WTC11 (cell line): Measurements from ENCODE around the gene STON1. TPM values are rescaled to one million over a fixed set of nuclear protein-coding genes. Genes with fewer than 3 reads are reported as not detected.

Source experiments
- ATAC-seq: fragments of 200-7000 bp; cut with Tn5 transposase; 2 replicates; pipeline ENCODE4 v1.10.0; 2021; ENCODE audit warnings: mild to moderate bottlenecking, moderate library complexity
- CTCF ChIA-PET: fragments of 300-600 bp; sonication (Branson Sonifier 250); formaldehyde crosslinking; loops from one replicate; lab custom pipeline; 2021; ENCODE audit warnings: antibody characterized with exemption; lab: Charles Lee
- POLR2A ChIA-PET: fragments of 350-600 bp; sonication (Branson Sonifier 250); formaldehyde crosslinking; loops from one replicate; lab custom pipeline; 2021; ENCODE audit warnings: antibody characterized with exemption; lab: Charles Lee
- DNase-seq: peaks from one replicate; pipeline ENCODE4 v3.0.0; 2021; ENCODE audit warnings: low spot score
- H3K27ac Mint-ChIP-seq: 2 replicates; pipeline ENCODE4 v1.8.0; 2021; ENCODE audit warnings: mixed read lengths
- H3K27me3 Mint-ChIP-seq: 2 replicates; pipeline ENCODE4 v1.8.0; 2021; ENCODE audit warnings: low read depth, mild to moderate bottlenecking, moderate library complexity, mixed read lengths
- H3K36me3 Mint-ChIP-seq: 2 replicates; pipeline ENCODE4 v1.8.0; 2021; ENCODE audit warnings: mixed read lengths
- H3K4me1 Mint-ChIP-seq: 2 replicates; pipeline ENCODE4 v1.8.0; 2022; ENCODE audit warnings: mixed read lengths
- H3K4me3 Mint-ChIP-seq: 2 replicates; pipeline ENCODE4 v1.8.0; 2021; ENCODE audit warnings: mild to moderate bottlenecking, moderate library complexity, mixed read lengths
- H3K9me3 Mint-ChIP-seq: 2 replicates; pipeline ENCODE4 v1.8.0; 2021; ENCODE audit warnings: mixed read lengths
- ATF2 ChIP-seq: sonication (generic); formaldehyde crosslinking; IDR thresholded peaks from 2 replicates; pipeline ENCODE4 v1.8.1; 2022; ENCODE audit warnings: low read depth, missing genetic modification reagents, borderline replicate concordance
- ELF4 ChIP-seq: sonication (generic); formaldehyde crosslinking; IDR thresholded peaks from 2 replicates; pipeline ENCODE4 v1.8.1; 2022; ENCODE audit warnings: low read depth, mild to moderate bottlenecking, moderate library complexity, missing genetic modification reagents
- EMX1 ChIP-seq: fragments of 250-450 bp; sonication (Bioruptor Pico); IDR thresholded peaks from 2 replicates; pipeline ENCODE4 v1.8.0; 2021; ENCODE audit warnings: mild to moderate bottlenecking
- ESRRA ChIP-seq: sonication (generic); formaldehyde crosslinking; IDR thresholded peaks from 2 replicates; pipeline ENCODE4 v1.8.1; 2022; ENCODE audit warnings: mild to moderate bottlenecking, missing genetic modification reagents, borderline replicate concordance
- ETV6 ChIP-seq: sonication (generic); formaldehyde crosslinking; IDR thresholded peaks from 2 replicates; pipeline ENCODE4 v1.8.1; 2022; ENCODE audit warnings: mild to moderate bottlenecking, missing genetic modification reagents
- FOXP1 ChIP-seq: sonication (generic); formaldehyde crosslinking; IDR thresholded peaks from 2 replicates; pipeline ENCODE4 v1.8.0; 2022; ENCODE audit warnings: missing genetic modification reagents, mild to moderate bottlenecking, moderate library complexity, borderline replicate concordance
- HMGA2 ChIP-seq: fragments of 250-450 bp; sonication (Bioruptor Pico); IDR thresholded peaks from 2 replicates; pipeline ENCODE4 v1.4.0; 2021; ENCODE audit warnings: mild to moderate bottlenecking, moderate library complexity
- IRF2 ChIP-seq: sonication (generic); formaldehyde crosslinking; IDR thresholded peaks from 2 replicates; pipeline ENCODE4 v1.8.0; 2022; ENCODE audit warnings: low read depth, missing genetic modification reagents, borderline replicate concordance
- PREB ChIP-seq: sonication (generic); formaldehyde crosslinking; IDR thresholded peaks from 2 replicates; pipeline ENCODE4 v1.8.1; 2022; ENCODE audit warnings: mild to moderate bottlenecking, missing genetic modification reagents, moderate library complexity, borderline replicate concordance
- PRRX2 ChIP-seq: fragments of 250-450 bp; sonication (Bioruptor Pico); IDR thresholded peaks from 2 replicates; pipeline ENCODE4 v1.8.0; 2021; ENCODE audit warnings: mild to moderate bottlenecking
- ZNF232 ChIP-seq: sonication (generic); formaldehyde crosslinking; IDR thresholded peaks from 2 replicates; pipeline ENCODE4 v1.8.0; 2022; ENCODE audit warnings: mild to moderate bottlenecking, missing genetic modification reagents
- ZNF396 ChIP-seq: fragments of 250-450 bp; sonication (Bioruptor Pico); IDR thresholded peaks from 2 replicates; pipeline ENCODE4 v1.8.0; 2021; ENCODE audit warnings: mild to moderate bottlenecking, moderate library complexity, borderline replicate concordance
- ZNF425 ChIP-seq: fragments of 250-450 bp; sonication (Bioruptor Pico); conservative IDR thresholded peaks from 2 replicates; pipeline ENCODE4 v1.9.0; 2021; ENCODE audit warnings: mild to moderate bottlenecking
- total RNA-seq: library from RNA; stranded (reverse); gene quantifications from 3 replicates; pipeline ENCODE4 v1.2.3, GENCODE V29; 2021
- TF ChIP-seq, protein P1 (sequence below): sonication (generic); formaldehyde crosslinking; IDR thresholded peaks from 2 replicates; pipeline ENCODE4 v1.8.1; 2023; ENCODE audit warnings: mild to moderate bottlenecking, missing genetic modification reagents, moderate library complexity
- TF ChIP-seq, protein P2 (sequence below): sonication (generic); formaldehyde crosslinking; IDR thresholded peaks from 2 replicates; pipeline ENCODE4 v1.8.1; 2023; ENCODE audit warnings: mild to moderate bottlenecking, moderate library complexity, missing genetic modification reagents

The STON1 gene
- total RNA-seq, 1 experiment from 2014 or later, result 11.0 TPM

- TF ChIP-seq ZNF396, result no peak
- no peak for TF ChIP-seq ETV6 (CRISPR knock-in tag)
- no peak for TF ChIP-seq ATF2
- TF ChIP-seq, protein P1, sequence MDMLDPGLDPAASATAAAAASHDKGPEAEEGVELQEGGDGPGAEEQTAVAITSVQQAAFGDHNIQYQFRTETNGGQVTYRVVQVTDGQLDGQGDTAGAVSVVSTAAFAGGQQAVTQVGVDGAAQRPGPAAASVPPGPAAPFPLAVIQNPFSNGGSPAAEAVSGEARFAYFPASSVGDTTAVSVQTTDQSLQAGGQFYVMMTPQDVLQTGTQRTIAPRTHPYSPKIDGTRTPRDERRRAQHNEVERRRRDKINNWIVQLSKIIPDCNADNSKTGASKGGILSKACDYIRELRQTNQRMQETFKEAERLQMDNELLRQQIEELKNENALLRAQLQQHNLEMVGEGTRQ, result no peak
- TF ChIP-seq PRRX2 (CRISPR knock-in tag), result no peak
- no peak for TF ChIP-seq EMX1 (CRISPR knock-in tag)
Observed at GRCh38 chr2:48480526-48480925, 49.4 kb upstream of the STON1 start (continued).

DNA sequence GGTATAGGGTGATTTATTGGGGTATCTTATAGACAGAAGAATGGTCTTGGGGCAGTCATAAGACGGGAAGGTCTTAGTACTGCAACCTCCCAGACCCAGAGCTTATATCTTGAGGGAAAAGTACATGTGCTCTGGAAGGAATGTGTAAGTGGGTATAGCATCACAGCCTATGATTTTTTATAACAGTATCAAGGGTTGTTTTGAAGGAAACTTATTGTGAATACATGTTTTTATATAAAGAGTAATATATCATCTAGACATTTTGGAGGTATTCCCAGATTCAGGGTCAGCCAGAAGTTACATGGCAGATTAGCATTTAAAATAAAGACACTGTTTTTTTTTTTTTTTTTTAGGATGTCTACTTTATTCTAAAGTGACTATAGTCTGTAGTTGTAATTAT, 47.6 kb upstream of the STON1 start:
- H3K36me3 Mint-ChIP-seq, result peaks cover 25% of the 10 kb centered on the region

GRCh38 chr2:48482769-48483168, 47.2 kb upstream of the STON1 start:
- ChIA-PET CTCF (no interaction called here), POLR2A (no interaction called here)
- H3K27ac Mint-ChIP-seq, result no peak overlapping the region
- H3K36me3 Mint-ChIP-seq, result peaks cover 29% of the 10 kb centered on the region
- H3K9me3 Mint-ChIP-seq, result no peaks in the 10 kb centered on the region
- no peak for ATAC-seq
- H3K4me1 Mint-ChIP-seq, result no peaks in the 10 kb centered on the region
- no peak for TF ChIP-seq IRF2 (CRISPR knock-in tag)
- TF ChIP-seq, protein P2, sequence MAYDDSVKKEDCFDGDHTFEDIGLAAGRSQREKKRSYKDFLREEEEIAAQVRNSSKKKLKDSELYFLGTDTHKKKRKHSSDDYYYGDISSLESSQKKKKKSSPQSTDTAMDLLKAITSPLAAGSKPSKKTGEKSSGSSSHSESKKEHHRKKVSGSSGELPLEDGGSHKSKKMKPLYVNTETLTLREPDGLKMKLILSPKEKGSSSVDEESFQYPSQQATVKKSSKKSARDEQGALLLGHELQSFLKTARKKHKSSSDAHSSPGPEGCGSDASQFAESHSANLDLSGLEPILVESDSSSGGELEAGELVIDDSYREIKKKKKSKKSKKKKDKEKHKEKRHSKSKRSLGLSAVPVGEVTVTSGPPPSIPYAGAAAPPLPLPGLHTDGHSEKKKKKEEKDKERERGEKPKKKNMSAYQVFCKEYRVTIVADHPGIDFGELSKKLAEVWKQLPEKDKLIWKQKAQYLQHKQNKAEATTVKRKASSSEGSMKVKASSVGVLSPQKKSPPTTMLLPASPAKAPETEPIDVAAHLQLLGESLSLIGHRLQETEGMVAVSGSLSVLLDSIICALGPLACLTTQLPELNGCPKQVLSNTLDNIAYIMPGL, result no peak
- TF ChIP-seq HMGA2 (CRISPR knock-in tag), result no peak
- TF ChIP-seq PREB (CRISPR knock-in tag), result no peak
- no peak for TF ChIP-seq ZNF425 (CRISPR knock-in tag)
- TF ChIP-seq ELF4 (CRISPR knock-in tag), result no peak
- TF ChIP-seq ESRRA (CRISPR knock-in tag), result no peak
- no peaks in the 10 kb centered on the region for H3K27me3 Mint-ChIP-seq
- no peak for DNase-seq
- H3K4me3 Mint-ChIP-seq, result no peak overlapping the region

More for the DNA sequence above, 47.6 kb upstream of the STON1 start:
- DNase-seq, result no peak
- ATAC-seq, result no peak
- Mint-ChIP-seq H3K27me3 (no peaks in the 10 kb centered on the region), H3K4me3 (no peak overlapping the region), H3K27ac (no peak overlapping the region), H3K4me1 (no peaks in the 10 kb centered on the region), H3K9me3 (no peaks in the 10 kb centered on the region)
- TF ChIP-seq, protein P1, result no peak
- no peak for TF ChIP-seq FOXP1 (CRISPR knock-in tag)
- no peak for TF ChIP-seq HMGA2 (CRISPR knock-in tag)
- TF ChIP-seq, protein P2, result no peak
- no peak for TF ChIP-seq ETV6 (CRISPR knock-in tag)
- no peak for TF ChIP-seq ZNF232 (CRISPR knock-in tag)
- TF ChIP-seq PRRX2 (CRISPR knock-in tag), result no peak
- CTCF ChIA-PET, result no interaction called here
- POLR2A ChIA-PET, result no interaction called here
